COLO829 (cell line): ENCODE measurements around the gene CEP76.
"Not testable (repeated sequence)": the region's sequence is repeated elsewhere in the genome, so short reads cannot be mapped to it uniquely, and the experiment has no call there.

Experiments
- DNase-seq: peaks from one replicate; pipeline ENCODE4 v3.0.0; 2012; ENCODE audit warnings: low spot score

CEP76 gene

GRCh38 chr18:12703096-12703567 is 609 bp upstream of the CEP76 start:
- no peak for DNase-seq

- no peak for DNase-seq
These were observed 1.4 kb downstream of the CEP76 start for GRCh38 chr18:12701161-12701560.

GRCh38 chr18:12699747-12700146 is 2.8 kb downstream of the CEP76 start:
- DNase-seq: no peak

- no peak for DNase-seq
These were observed 8.5 kb downstream of the CEP76 start for GRCh38 chr18:12694032-12694431.

DNA sequence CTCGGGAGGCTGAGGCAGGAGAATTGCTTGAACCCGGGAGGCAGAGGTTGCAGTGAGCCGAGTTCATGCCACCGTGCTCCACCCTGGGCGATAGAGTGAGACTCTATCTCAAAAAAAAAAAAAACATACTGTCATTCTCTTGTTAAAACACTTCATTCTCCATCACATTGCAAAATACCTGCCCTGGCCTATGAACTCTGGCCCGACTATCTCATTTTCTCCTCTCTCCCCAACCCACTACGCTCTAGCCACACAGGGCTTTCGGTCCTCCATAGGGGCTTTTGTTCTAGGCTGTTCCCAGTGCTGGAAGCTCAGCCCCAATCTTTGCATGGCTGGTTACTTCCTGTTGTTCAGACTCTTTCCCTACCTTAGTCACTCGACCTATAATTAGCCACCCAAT is 10.3 kb downstream of the CEP76 start:
- no peak for DNase-seq

DNA sequence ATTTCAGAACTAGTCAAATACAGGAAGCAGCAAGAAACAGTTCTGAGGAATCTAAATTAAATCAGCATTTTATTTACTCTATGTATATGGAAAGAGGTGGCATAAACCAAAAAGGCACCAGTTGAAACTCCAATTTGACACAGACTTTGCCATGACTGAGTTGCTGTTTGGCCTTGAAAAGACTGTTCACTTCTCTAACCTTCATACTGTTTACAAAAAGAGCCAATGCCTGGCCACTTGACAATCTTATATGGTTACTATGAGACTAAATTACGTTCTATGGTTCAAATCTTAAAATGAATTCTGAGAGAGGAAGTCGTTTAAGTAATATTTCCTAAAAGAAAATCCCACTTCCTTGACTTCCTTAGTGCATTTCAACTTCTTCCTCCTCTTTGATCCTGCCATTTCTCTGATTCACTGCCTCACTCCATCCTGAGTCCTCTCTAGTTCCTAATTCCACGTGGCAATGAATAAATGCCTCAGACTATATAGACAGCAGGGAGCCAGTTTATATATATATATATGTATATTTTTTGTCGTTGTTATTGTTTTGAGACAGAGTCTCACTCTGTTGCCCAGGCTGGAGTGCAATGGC is 13.2 kb downstream of the CEP76 start:
- no peak for DNase-seq

- DNase-seq: no peak
These were observed 16.4 kb downstream of the CEP76 start for GRCh38 chr18:12686100-12686499.

GRCh38 chr18:12679183-12679786 is 23.2 kb downstream of the CEP76 start:
- DNase-seq: no peak

DNA sequence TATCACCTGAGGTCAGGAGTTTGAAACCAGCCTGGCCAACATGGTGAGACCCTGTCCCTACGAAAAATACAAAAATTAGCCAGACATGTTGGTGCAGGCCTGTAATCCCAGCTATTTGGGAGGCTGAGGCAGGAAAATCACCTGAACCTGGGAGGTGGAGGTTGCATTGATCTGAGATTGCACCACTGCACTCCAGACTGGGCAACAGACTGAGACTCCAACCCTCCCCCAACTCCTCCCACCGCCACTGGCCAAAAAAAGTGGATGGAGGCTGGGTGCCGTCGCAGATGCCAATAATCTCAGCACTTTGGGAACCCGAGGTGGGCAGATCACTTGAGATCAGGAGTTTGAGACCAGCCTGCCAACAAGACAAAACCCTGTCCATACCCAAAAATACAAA is 34.5 kb downstream of the CEP76 start:
- no peak for DNase-seq

DNA sequence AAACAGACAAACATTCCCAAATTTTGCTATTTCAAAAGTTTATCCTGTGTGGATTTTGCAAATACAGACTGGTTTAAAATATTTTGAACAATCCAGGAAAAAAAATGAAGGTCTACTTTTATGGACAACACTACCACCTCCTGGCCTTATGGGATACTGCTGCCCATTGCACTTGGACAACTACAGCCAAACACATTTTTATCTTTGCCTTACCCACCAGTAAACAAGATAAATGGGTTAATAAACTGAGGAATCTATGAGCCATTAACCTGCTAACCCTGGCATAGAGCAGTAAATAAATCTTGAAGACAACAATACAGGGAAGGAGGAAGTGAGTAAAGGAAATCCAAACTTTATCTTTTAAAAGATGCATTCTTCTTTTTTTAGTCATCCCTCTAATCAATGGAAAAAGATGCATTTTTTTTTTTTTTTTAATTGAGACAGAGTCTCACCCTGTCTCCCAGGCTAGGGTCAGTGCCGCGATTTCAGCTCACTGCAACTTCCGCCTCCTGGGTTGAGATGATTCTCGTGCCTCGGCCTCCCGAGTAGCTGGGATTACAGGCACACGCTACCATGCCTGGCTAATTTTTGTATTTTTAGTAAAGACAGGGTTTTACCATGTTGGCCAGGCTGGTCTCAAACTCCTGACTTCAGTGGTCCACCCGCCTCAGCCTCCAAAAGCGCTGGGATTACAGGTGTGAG is 42.5 kb downstream of the CEP76 start:
- no peak for DNase-seq

DNA sequence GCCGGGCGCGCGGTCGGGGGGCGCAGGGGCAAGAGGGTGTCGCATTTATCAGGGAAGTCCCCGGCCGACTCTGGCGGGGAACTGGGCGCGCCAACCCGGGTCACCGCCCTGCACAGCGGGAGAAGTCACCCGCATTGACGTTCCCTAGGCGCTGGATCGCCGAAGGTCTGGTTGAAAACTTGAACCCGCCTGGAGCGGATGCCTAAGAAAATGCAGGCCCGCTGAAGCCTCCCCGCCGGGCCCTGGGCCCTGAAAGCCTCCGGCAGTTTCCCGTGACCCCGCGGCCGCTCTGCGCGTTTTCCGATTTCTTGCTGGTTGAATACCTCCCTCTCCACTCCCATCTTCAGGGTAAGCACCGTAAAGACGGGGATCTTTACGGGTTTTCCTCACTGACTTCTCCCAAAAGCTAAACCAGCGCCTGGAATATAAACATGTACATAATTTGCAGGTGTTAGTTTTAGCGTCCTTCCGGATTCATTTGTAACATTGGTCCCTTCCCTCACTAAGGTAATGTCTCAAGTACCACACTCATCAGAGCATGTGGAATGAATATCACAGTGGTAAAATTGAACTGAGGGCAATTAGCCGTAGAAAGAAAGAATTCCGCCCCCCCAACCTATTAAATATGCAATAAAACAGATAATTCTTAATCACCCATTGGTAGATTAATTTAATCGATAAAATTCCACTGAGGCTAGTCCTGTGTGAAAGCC is 43.9 kb downstream of the CEP76 start:
- no peak for DNase-seq

GRCh38 chr18:12657684-12658425 is 44.7 kb downstream of the CEP76 start, which contains the start of gene SPIRE1:
Gene SPIRE1, minus strand, starts transcription at chr18:12658107. Its CDS starts 241 bp downstream, at chr18:12657866.
- no peak for DNase-seq

- DNase-seq: no peak
These were observed 45.4 kb downstream of the CEP76 start for GRCh38 chr18:12656938-12657683.

DNA sequence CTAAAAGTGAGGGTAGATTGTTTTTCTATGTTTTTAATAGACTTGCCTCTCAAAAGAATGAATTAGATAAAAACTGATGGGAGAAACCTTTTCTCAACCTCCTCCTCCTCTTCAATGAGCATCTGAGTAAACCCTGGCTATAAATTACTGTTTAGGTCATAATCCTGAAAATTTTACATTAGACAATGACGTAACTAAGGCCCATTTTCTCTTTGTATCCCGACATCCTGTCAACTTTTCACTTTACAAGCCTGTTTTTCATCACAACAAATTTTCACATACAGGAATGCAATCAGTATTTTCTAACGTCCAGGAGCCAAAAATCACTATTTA is 46.0 kb downstream of the CEP76 start:
- no peak for DNase-seq

- DNase-seq: no peak
These were observed 47.6 kb downstream of the CEP76 start for GRCh38 chr18:12654971-12655370.

DNA sequence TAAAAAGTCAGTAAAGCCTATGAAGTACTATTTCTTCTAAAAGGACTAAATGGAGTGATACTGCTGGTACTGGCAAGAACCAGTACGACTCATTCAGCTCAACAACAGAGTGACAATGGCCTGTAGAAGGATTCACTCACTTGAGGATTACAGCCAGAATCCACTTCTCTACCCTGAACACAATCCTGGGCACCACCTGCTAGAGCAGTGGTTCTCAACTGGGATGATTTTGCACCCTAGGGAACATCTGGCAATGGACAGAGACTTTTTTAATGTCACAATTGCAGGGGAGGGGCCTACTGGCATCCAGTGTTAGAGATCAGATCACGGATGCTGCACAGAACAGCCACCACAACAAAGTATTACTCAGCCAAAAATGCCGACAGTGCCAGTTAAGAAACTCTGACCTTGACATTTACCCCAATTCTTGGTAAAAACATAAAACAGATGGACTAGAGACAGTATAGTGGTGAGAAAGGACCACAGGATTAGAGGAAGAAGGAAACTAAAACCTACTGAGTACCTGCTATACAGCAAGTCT is 49.6 kb downstream of the CEP76 start:
- DNase-seq: no peak

- peak; percentile 72 for DNase-seq
These were observed 50.9 kb downstream of the CEP76 start for GRCh38 chr18:12651651-12652050.

GRCh38 chr18:12647773-12648172 is 54.8 kb downstream of the CEP76 start:
- no peak for DNase-seq

- no peak for DNase-seq
These were observed 56.7 kb downstream of the CEP76 start for GRCh38 chr18:12645751-12646203.

DNA sequence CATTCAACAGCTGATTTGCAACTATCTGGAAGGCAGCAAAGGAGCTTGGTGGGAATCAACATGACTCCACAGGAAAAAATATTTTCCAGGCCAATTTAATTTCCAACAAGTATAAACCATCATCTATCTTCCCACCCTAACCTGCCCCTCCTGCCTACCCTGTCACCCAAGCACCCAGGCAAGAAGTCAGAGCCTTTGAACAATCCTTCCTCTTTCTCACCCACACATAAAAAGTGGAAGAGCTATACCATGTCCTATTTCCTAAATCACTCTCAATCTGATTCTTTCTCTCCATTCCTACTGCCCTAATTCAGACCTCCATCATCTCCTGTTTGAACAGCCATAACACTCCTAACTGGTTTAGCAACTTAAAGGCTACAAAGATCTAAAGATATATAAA is 57.3 kb downstream of the CEP76 start:
- DNase-seq: no peak

DNA sequence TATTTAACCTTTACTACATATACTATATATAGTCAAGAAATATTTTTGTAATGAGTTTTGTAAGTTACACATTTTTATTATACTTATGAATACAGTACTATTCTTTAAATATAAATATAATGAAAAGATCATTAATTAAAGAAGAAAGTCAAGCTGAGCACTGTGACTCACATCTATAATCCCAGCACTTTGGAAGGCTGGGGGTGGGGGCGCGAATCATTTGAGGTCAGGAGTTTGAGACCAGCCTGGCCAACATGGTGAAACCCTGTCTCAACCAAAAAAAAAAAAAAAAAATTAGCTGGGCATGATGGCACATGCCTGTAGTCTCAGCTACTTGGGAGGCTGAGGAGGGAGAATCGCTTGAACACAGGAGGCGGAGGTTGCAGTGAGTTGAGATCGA is 58.8 kb downstream of the CEP76 start:
- not testable (repeated sequence) for DNase-seq
